ENCODE data around the gene IDI1.

DNA sequence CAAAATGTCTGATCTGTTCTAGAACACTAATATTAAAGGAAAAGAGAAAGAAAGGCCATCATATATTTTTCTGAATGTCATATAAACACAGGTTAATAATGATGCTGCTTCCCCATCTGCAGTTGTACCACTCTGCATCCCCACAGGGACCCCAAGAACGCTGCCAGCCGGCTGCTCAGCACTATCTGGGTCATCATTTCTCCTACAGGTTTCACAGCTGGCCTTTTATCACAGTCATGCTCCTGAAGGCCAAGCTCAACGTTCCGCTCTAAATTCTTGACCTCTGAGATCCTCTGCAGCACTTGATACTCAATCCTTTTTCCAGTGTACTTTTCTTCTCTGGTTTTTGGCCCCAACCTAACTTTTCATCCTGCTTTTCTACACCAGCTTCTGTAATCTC, 4.8 kb downstream of the IDI1 start:
- TF ChIP-seq, protein P1, sequence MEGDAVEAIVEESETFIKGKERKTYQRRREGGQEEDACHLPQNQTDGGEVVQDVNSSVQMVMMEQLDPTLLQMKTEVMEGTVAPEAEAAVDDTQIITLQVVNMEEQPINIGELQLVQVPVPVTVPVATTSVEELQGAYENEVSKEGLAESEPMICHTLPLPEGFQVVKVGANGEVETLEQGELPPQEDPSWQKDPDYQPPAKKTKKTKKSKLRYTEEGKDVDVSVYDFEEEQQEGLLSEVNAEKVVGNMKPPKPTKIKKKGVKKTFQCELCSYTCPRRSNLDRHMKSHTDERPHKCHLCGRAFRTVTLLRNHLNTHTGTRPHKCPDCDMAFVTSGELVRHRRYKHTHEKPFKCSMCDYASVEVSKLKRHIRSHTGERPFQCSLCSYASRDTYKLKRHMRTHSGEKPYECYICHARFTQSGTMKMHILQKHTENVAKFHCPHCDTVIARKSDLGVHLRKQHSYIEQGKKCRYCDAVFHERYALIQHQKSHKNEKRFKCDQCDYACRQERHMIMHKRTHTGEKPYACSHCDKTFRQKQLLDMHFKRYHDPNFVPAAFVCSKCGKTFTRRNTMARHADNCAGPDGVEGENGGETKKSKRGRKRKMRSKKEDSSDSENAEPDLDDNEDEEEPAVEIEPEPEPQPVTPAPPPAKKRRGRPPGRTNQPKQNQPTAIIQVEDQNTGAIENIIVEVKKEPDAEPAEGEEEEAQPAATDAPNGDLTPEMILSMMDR (conservative IDR thresholded peaks at IDR 0.05; ENCODE audit: low read depth, low read length): no peak
- TF ChIP-seq RFX5 (IDR thresholded peaks at IDR 0.05; ENCODE audit: low read depth, low read length): no peak
- no peak for TF ChIP-seq MXI1 (IDR thresholded peaks at IDR 0.05; ENCODE audit: borderline replicate concordance, low read depth, low read length)
- TF ChIP-seq POLR2A (IDR thresholded peaks at IDR 0.05; ENCODE audit: low read depth, low read length): no peak; the same call in 1 of the 2 replicates
- no peak for TF ChIP-seq CEBPB (IDR thresholded peaks at IDR 0.05; ENCODE audit: low read depth, low read length)
- no peak for TF ChIP-seq FOS (IDR thresholded peaks at IDR 0.05; ENCODE audit: low read depth, low read length)
